ENCODE measurements around the gene TRPV6. TPM values are rescaled to one million over a fixed set of nuclear protein-coding genes. Genes with fewer than 3 reads are reported as not detected.

The TRPV6 gene
- total RNA-seq, 3 donors from 2014 or later (not counting 1 experiment from before 2014, with no cell fraction given), result not detected

DNA sequence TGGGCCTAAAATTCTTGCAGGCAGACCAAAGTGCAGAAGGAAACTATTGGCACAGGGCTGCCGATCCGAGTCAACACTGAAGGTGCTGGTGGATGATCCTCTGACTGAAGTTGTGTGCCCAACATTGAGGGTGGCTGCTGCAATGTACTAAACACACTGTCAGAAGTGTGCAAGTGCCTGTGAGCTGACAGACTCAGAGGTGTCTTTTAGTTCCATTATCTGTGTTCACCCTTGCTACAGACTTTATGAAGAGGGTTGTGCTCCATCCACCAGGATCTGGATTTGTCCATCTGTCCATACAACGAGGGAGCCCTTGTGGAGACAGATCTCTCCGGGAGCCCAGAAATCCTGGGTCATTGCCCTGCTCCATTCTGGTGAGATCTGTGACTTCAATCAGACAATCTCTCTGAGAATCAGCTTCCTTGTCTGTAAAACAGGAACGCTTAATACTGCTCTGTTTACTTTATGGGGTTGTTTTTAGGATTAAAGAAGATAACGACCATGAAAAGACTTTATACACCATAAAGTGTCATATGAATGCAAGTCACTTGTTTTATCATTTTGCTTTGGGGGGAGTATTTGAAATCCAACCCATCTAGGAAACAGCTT is 9.5 kb upstream of the TRPV6 start:
- Histone ChIP-seq H3K9me3 (ENCODE audit: control insufficient read depth, insufficient read depth, low read length) (no peaks in the 10 kb centered on the region), H3K27me3 (ENCODE audit: control insufficient read depth, insufficient read depth, low read length) (no peaks in the 10 kb centered on the region), H3K4me3 (ENCODE audit: low read length) (no peak overlapping the region), H3K27ac (ENCODE audit: low read length) (no peak overlapping the region), H3K4me1 (ENCODE audit: control insufficient read depth, insufficient read depth, low read length) (no peaks in the 10 kb centered on the region), H3K36me3 (ENCODE audit: control insufficient read depth, insufficient read depth, low read length) (no peaks in the 10 kb centered on the region)
- TF ChIP-seq CTCF (IDR thresholded peaks at IDR 0.05), result no peak
- Mint-ChIP-seq H3K27me3 (ENCODE audit: low read depth in 2 of 2) (peaks cover 0 to 18% of the 10 kb centered on the region in 2 donors), H3K36me3 (no peaks in the 10 kb centered on the region), H3K4me1 (no peaks in the 10 kb centered on the region), H3K9me3 (no peaks in the 10 kb centered on the region), H3K4me3 (no peak overlapping the region), H3K27ac (no peak overlapping the region)
- WGBS (ENCODE audit: insufficient coverage), result 90% methylated on average over 4 of the region's 6 CpGs
- DNase-seq (no peak), ATAC-seq (no peak)
- intact Hi-C loops (cut with micrococcal nuclease), result no loop called here

DNA sequence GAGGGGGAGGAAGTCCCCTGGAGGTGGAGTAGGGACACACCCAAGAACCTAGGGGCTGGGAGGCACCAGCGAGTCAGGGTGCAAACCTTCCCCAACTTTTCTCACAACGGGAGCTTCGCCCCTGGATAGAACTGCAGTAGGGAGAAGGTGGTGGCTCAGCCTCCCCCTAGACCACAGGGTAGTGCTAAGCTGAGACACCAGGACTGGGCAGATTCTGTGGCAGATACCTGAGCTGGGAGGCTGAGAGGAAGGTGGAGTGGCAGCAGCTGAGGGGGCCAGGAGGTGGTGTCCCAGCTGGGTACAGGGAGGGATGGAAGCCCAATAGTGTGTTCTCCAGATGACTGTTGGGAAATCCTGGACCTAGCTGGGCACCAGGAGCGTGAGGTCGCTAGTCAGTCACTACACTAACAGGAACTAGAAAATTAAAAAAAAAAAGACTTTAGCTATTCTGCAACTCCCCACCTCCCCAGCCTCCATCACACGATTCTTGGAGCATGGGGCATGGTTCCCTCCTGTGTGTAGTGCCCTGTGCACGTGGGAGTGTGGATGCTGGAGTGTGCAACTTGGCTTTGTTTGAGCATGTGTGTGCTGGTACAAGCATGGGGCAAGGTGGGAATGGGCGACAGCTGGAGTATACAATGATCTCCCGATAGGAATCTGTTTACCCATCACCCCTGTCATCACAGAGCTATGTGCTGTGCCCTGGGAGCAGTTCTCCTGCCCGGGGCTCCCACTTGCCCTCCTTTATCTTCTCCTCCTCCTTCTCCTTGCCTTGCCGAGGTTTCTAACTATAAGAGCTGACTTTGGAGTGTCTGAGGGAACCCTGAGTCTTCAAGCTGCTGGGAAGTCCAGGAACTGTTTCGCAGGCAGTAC is 8.8 kb upstream of the TRPV6 start:
- Mint-ChIP-seq H3K4me1 (no peaks in the 10 kb centered on the region), H3K27me3 (ENCODE audit: low read depth in 2 of 2) (peaks cover 0 to 18% of the 10 kb centered on the region in 2 donors), H3K4me3 (no peak overlapping the region), H3K9me3 (no peaks in the 10 kb centered on the region), H3K27ac (no peak overlapping the region), H3K36me3 (no peaks in the 10 kb centered on the region)
- ATAC-seq (no peak), DNase-seq (no peak)
- intact Hi-C loops (cut with micrococcal nuclease), result no loop called here
- no peak for TF ChIP-seq CTCF (IDR thresholded peaks at IDR 0.05)
- no peaks in the 10 kb centered on the region for H3K36me3 ChIP-seq (ENCODE audit: control insufficient read depth, insufficient read depth, low read length)
- no peak overlapping the region for H3K27ac ChIP-seq (ENCODE audit: low read length)
- no peaks in the 10 kb centered on the region for H3K27me3 ChIP-seq (ENCODE audit: control insufficient read depth, insufficient read depth, low read length)
- no peaks in the 10 kb centered on the region for H3K4me1 ChIP-seq (ENCODE audit: control insufficient read depth, insufficient read depth, low read length)
- H3K4me3 ChIP-seq (ENCODE audit: low read length), result no peak overlapping the region
- H3K9me3 ChIP-seq (ENCODE audit: control insufficient read depth, insufficient read depth, low read length), result no peaks in the 10 kb centered on the region
- 84% methylated on average over 10 of the region's 12 CpGs for WGBS (ENCODE audit: insufficient coverage)

DNA sequence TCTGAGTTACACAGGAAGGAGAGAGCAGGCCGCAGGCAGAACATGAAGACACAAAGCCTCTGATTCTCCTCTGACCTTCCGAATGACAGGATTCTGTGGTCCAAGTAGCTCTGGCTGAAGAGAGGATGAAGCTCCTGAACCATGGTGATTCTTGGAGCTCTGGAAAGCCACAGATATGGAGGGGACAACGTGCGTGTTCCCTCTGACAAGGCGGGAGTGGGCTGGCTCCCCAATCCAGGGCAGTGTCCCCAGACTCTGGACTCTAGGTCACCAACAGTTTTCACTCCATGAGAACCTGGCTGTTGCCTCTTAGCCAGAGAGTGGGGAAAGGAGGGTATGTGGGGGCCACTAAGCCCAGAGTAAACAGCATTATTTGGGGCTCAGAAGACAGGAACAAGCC is 7.4 kb upstream of the TRPV6 start:
- no peak for DNase-seq
- H3K9me3 Mint-ChIP-seq, result no peaks in the 10 kb centered on the region
- no peak overlapping the region for H3K27ac Mint-ChIP-seq
- H3K36me3 ChIP-seq (ENCODE audit: control insufficient read depth, insufficient read depth, low read length), result no peaks in the 10 kb centered on the region
- peaks cover 0 to 15% of the 10 kb centered on the region in 2 donors for H3K27me3 Mint-ChIP-seq (ENCODE audit: low read depth in 2 of 2)
- WGBS (ENCODE audit: insufficient coverage), result 88% methylated on average over 5 of the region's 5 CpGs
- H3K36me3 Mint-ChIP-seq, result no peaks in the 10 kb centered on the region
- no peaks in the 10 kb centered on the region for H3K27me3 ChIP-seq (ENCODE audit: control insufficient read depth, insufficient read depth, low read length)
- intact Hi-C loops (cut with micrococcal nuclease), result no loop called here
- ATAC-seq, result no peak
- no peak overlapping the region for H3K4me3 Mint-ChIP-seq
- TF ChIP-seq CTCF (IDR thresholded peaks at IDR 0.05), result no peak
- no peaks in the 10 kb centered on the region for H3K4me1 ChIP-seq (ENCODE audit: control insufficient read depth, insufficient read depth, low read length)
- no peak overlapping the region for H3K27ac ChIP-seq (ENCODE audit: low read length)
- no peak overlapping the region for H3K4me3 ChIP-seq (ENCODE audit: low read length)
- no peaks in the 10 kb centered on the region for H3K4me1 Mint-ChIP-seq
- no peaks in the 10 kb centered on the region for H3K9me3 ChIP-seq (ENCODE audit: control insufficient read depth, insufficient read depth, low read length)

Measured in natural killer cell (primary cell).